PC-9 (cell line): Measurements from ENCODE around the gene CCDC106. TPM values are rescaled to one million over a fixed set of nuclear protein-coding genes. Genes with fewer than 3 reads are reported as not detected.
A peak's percentile ranks its signal among the peaks of the same experiment; 100 is the strongest.

ENCODE experiments used
- BruUV-seq: library from RNA; stranded (reverse); fragments of 400-500 nt; replicated peaks from 2 replicates; lab custom pipeline; 2021; lab: Mats Ljungman, UMichigan
- CTCF ChIA-PET: fragments of 300-600 bp; sonication (Branson Sonifier 250); formaldehyde crosslinking; loops from one replicate; lab custom pipeline; 2022; ENCODE audit warnings: antibody characterized with exemption; lab: Charles Lee
- POLR2A ChIA-PET: fragments of 300-600 bp; sonication (Branson Sonifier 250); formaldehyde crosslinking; loops from one replicate; lab custom pipeline; 2022; ENCODE audit warnings: antibody characterized with exemption; ENCODE audit not compliant: unreplicated experiment; lab: Charles Lee
- DNase-seq, 2 experiments: peaks; one replicate each; pipeline versions ENCODE4 v3.0.0 to v3.0.0-alpha.2; 2015 to 2022; ENCODE audit warnings: mixed read lengths in 1 of 2
- H2AFZ ChIP-seq: fragments of 200-600 bp; sonication (generic); 2 replicates; pipeline ENCODE4 v1.8.1; 2017; ENCODE audit warnings: antibody characterized with exemption
- H3F3A ChIP-seq: fragments of 200-600 bp; sonication (generic); 2 replicates; pipeline ENCODE4 v1.8.1; 2017; ENCODE audit warnings: antibody characterized with exemption, mild to moderate bottlenecking, low read depth; ENCODE audit not compliant: insufficient read depth
- H3K27ac ChIP-seq: fragments of 200-600 bp; sonication (generic); 2 replicates; pipeline ENCODE4 v1.6.1; 2016; ENCODE audit warnings: mixed run types
- H3K27me3 ChIP-seq: fragments of 200-600 bp; sonication (generic); 2 replicates; pipeline ENCODE4 v1.6.1; 2016; ENCODE audit warnings: low read depth, mixed run types; ENCODE audit not compliant: insufficient read depth
- H3K36me3 ChIP-seq: fragments of 200-600 bp; sonication (generic); 2 replicates; pipeline ENCODE4 v1.6.1; 2016; ENCODE audit warnings: low read depth, mixed run types
- H3K4me1 ChIP-seq: fragments of 200-600 bp; sonication (generic); replicated peaks from 2 replicates; pipeline ENCODE4 v1.6.1; 2016; ENCODE audit warnings: mixed run types; ENCODE audit not compliant: insufficient read depth
- H3K4me2 ChIP-seq: fragments of 200-600 bp; sonication (generic); 2 replicates; pipeline ENCODE4 v1.6.1; 2017; ENCODE audit warnings: mixed run types
- H3K4me3 ChIP-seq: fragments of 200-600 bp; sonication (generic); 2 replicates; pipeline ENCODE4 v1.6.1; 2016; ENCODE audit warnings: mixed run types
- H3K79me2 ChIP-seq: fragments of 200-600 bp; sonication (generic); 2 replicates; pipeline ENCODE4 v1.6.1; 2017; ENCODE audit warnings: low read depth, mixed run types
- H3K9me2 ChIP-seq: fragments of 200-600 bp; sonication (generic); 2 replicates; pipeline ENCODE4 v1.8.1; 2017; ENCODE audit warnings: mild to moderate bottlenecking; ENCODE audit not compliant: insufficient read depth
- H3K9me3 ChIP-seq: fragments of 200-600 bp; sonication (generic); 2 replicates; pipeline ENCODE4 v1.8.1; 2016; ENCODE audit warnings: low read depth; ENCODE audit not compliant: insufficient read depth
- H4K20me1 ChIP-seq: fragments of 200-600 bp; sonication (generic); 2 replicates; pipeline ENCODE4 v1.8.1; 2017; ENCODE audit not compliant: insufficient read depth
- CTCF ChIP-seq: fragments of 200-600 bp; sonication (generic); conservative IDR thresholded peaks from 2 replicates; pipeline ENCODE4 v1.6.1; 2017; ENCODE audit warnings: mixed run types, antibody characterized with exemption, mild to moderate bottlenecking, moderate library complexity
- EZH2 ChIP-seq: fragments of 200-600 bp; sonication (generic); IDR thresholded peaks from 2 replicates; pipeline ENCODE4 v1.8.0; 2017; ENCODE audit warnings: antibody characterized with exemption, low read depth
- intact Hi-C: fragments of 100-400 bp; cut with micrococcal nuclease; formaldehyde crosslinking; loops from one replicate; pipeline ENCODE4 v1.10.0; 2022; ENCODE audit not compliant: unreplicated experiment
- total RNA-seq: library from RNA; stranded (reverse); gene quantifications from 2 replicates; pipeline ENCODE4 v1.2.3, GENCODE V29; 2021

The CCDC106 gene
- total RNA-seq, 1 experiment from 2014 or later: 3.2 TPM

GRCh38 chr19:55676383-55676782, 28.4 kb downstream of the CCDC106 start:
- Histone ChIP-seq H3K36me3 (peaks cover 40% of the 10 kb centered on the region), H3K27me3 (no peaks in the 10 kb centered on the region), H3F3A (peaks cover 32% of the 10 kb centered on the region), H3K4me3 (peak overlapping the region; percentile 93), H3K27ac (no peak overlapping the region), H3K4me2 (peak overlapping the region; percentile 92), H2AFZ (no peak overlapping the region), H3K79me2 (peaks cover 84% of the 10 kb centered on the region), H4K20me1 (peaks cover 57% of the 10 kb centered on the region), H3K9me2 (no peaks in the 10 kb centered on the region), H3K4me1 (peaks cover 26% of the 10 kb centered on the region), H3K9me3 (no peaks in the 10 kb centered on the region)
- no peak for TF ChIP-seq EZH2
- no peak for TF ChIP-seq CTCF
- BruUV-seq: no TSS peak
- intact Hi-C loops: no loop called here
- ChIA-PET POLR2A (no interaction called here), CTCF (interaction anchor here (0.5 to 0.7 kb wide), 2 partner anchors 9 to 444 kb away, joined by 5 to 7 read pairs; no protein-coding TSS in a partner anchor)
- DNase-seq: no peak

GRCh38 chr19:55676889-55677505, 29.0 kb downstream of the CCDC106 start:
- intact Hi-C loops: no loop called here
- Histone ChIP-seq H4K20me1 (peaks cover 57% of the 10 kb centered on the region), H3K27ac (no peak overlapping the region), H3K9me3 (no peaks in the 10 kb centered on the region), H3K79me2 (peaks cover 80% of the 10 kb centered on the region), H3K4me2 (peak overlapping the region; percentile 92), H3F3A (peaks cover 26% of the 10 kb centered on the region), H3K4me3 (0 out of 2 replicates have a peak overlapping the region, but pooled peaks have one; percentile 93), H3K36me3 (peaks cover 46% of the 10 kb centered on the region), H3K9me2 (no peaks in the 10 kb centered on the region), H3K4me1 (peaks cover 26% of the 10 kb centered on the region), H2AFZ (no peak overlapping the region), H3K27me3 (no peaks in the 10 kb centered on the region)
- ChIA-PET POLR2A (no interaction called here), CTCF (no interaction called here)
- TF ChIP-seq CTCF (no peak), EZH2 (no peak)
- no TSS peak for BruUV-seq
- no peak for DNase-seq

GRCh38 chr19:55677572-55678028, 29.6 kb downstream of the CCDC106 start:
- H3K79me2 ChIP-seq: peaks cover 74% of the 10 kb centered on the region
- intact Hi-C loops: no loop called here
- no peaks in the 10 kb centered on the region for H3K9me3 ChIP-seq
- no peak for DNase-seq
- TF ChIP-seq EZH2 (no peak), CTCF (no peak)
- H3F3A ChIP-seq: peaks cover 20% of the 10 kb centered on the region
- peak overlapping the region; percentile 92; the same call in 1 of the 2 replicates for H3K4me2 ChIP-seq
- ChIA-PET POLR2A (no interaction called here), CTCF (no interaction called here)
- H3K27ac ChIP-seq: no peak overlapping the region
- peaks cover 20% of the 10 kb centered on the region for H3K4me1 ChIP-seq
- no peaks in the 10 kb centered on the region for H3K27me3 ChIP-seq
- no peak overlapping the region for H3K4me3 ChIP-seq
- peaks cover 44% of the 10 kb centered on the region for H3K36me3 ChIP-seq
- no peak overlapping the region for H2AFZ ChIP-seq
- no TSS peak for BruUV-seq
- H4K20me1 ChIP-seq: peaks cover 55% of the 10 kb centered on the region
- H3K9me2 ChIP-seq: no peaks in the 10 kb centered on the region
